Measurements from ENCODE around the gene CHAC1. TPM values are rescaled to one million over a fixed set of nuclear protein-coding genes. Genes with fewer than 3 reads are reported as not detected.
A peak's percentile ranks its signal among the peaks of the same experiment; 100 is the strongest.

The CHAC1 gene
- total and polyA plus RNA-seq, 2 of the 13 experiments (the other 11 are each of a cell fraction or from before 2014, with no cell fraction given) = 0.44 TPM; not detected in 1

DNA sequence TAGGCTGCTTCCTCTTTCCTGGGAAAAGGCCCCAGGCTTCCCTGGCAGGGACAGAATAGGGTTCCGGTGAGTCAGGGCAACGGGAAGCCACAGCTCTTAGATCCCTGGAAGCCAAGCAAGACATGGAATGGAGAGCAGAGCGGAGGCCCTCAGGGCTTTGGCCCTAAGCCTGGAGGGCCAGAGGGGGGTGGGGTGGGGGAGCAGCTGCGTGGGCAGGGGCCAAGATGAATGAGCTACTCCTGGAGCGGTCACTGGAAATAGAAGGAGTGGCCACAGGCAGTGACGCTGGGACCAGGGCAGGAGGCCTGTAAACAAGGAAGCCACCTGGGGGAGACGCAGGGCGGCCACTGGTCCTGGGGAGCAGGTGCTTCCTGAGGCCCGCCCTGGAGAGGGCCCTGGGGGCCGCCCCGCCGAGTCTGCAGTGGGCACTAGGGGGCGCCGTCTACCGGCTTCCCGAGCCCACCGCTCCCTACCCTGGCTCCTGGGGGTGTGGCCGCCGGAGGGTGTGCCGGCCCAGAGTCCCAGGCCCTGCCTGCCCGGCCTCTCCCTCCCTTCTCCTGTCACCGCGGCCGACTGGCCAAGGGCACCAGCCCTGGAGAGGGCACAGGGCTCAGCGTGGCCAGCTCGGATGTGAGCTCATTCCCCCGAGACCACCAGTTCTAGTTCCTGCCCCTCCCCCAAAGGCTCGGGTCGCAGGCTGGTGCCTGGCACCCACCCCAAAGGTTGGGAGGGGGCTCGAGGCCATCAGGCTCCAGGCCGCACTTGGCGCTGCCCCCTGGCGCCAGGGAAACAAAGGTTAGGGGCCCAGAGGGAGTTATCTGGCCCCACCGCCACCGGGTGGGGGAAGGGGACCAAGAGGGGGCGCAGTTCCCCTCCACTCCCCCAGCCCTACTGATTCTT lies 46.9 kb upstream of the CHAC1 start (continued):
- peak; percentile 42 for TF ChIP-seq HOXA3 (CRISPR knock-in tag; IDR thresholded peaks at IDR 0.05)
- TF ChIP-seq KLF12 (CRISPR knock-in tag; IDR thresholded peaks at IDR 0.05; ENCODE audit: borderline replicate concordance) = peak; percentile 40; the same call in 1 of the 2 replicates
- TF ChIP-seq, protein P1, sequence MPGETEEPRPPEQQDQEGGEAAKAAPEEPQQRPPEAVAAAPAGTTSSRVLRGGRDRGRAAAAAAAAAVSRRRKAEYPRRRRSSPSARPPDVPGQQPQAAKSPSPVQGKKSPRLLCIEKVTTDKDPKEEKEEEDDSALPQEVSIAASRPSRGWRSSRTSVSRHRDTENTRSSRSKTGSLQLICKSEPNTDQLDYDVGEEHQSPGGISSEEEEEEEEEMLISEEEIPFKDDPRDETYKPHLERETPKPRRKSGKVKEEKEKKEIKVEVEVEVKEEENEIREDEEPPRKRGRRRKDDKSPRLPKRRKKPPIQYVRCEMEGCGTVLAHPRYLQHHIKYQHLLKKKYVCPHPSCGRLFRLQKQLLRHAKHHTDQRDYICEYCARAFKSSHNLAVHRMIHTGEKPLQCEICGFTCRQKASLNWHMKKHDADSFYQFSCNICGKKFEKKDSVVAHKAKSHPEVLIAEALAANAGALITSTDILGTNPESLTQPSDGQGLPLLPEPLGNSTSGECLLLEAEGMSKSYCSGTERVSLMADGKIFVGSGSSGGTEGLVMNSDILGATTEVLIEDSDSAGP (CRISPR knock-in tag; IDR thresholded peaks at IDR 0.05; ENCODE audit: borderline replicate concordance) = peak; percentile 73; the same call in 1 of the 2 replicates
- TF ChIP-seq RBFOX2 (IDR thresholded peaks at IDR 0.05; ENCODE audit: low read depth, low read length) = peak; percentile 63; the same call in 1 of the 2 replicates
- TF ChIP-seq, protein P2, sequence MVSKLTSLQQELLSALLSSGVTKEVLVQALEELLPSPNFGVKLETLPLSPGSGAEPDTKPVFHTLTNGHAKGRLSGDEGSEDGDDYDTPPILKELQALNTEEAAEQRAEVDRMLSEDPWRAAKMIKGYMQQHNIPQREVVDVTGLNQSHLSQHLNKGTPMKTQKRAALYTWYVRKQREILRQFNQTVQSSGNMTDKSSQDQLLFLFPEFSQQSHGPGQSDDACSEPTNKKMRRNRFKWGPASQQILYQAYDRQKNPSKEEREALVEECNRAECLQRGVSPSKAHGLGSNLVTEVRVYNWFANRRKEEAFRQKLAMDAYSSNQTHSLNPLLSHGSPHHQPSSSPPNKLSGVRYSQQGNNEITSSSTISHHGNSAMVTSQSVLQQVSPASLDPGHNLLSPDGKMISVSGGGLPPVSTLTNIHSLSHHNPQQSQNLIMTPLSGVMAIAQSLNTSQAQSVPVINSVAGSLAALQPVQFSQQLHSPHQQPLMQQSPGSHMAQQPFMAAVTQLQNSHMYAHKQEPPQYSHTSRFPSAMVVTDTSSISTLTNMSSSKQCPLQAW (CRISPR knock-in tag; IDR thresholded peaks at IDR 0.05) = peak; percentile 39; the same call in 1 of the 2 replicates
- no peak for TF ChIP-seq ZNF879 (CRISPR knock-in tag; IDR thresholded peaks at IDR 0.05)
- TF ChIP-seq ZNF563 (CRISPR knock-in tag; IDR thresholded peaks at IDR 0.05) = no peak
- TF ChIP-seq, protein P3, sequence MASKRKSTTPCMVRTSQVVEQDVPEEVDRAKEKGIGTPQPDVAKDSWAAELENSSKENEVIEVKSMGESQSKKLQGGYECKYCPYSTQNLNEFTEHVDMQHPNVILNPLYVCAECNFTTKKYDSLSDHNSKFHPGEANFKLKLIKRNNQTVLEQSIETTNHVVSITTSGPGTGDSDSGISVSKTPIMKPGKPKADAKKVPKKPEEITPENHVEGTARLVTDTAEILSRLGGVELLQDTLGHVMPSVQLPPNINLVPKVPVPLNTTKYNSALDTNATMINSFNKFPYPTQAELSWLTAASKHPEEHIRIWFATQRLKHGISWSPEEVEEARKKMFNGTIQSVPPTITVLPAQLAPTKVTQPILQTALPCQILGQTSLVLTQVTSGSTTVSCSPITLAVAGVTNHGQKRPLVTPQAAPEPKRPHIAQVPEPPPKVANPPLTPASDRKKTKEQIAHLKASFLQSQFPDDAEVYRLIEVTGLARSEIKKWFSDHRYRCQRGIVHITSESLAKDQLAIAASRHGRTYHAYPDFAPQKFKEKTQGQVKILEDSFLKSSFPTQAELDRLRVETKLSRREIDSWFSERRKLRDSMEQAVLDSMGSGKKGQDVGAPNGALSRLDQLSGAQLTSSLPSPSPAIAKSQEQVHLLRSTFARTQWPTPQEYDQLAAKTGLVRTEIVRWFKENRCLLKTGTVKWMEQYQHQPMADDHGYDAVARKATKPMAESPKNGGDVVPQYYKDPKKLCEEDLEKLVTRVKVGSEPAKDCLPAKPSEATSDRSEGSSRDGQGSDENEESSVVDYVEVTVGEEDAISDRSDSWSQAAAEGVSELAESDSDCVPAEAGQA (IDR thresholded peaks at IDR 0.05; ENCODE audit: low read depth) = no peak
- TF ChIP-seq, protein P3 (CRISPR knock-in tag; IDR thresholded peaks at IDR 0.05; ENCODE audit: borderline replicate concordance) = no peak
- no peak; the same call in 1 of the 2 replicates for TF ChIP-seq NFKB2 (CRISPR knock-in tag; IDR thresholded peaks at IDR 0.05; ENCODE audit: borderline replicate concordance)
- peak; percentile 12 for TF ChIP-seq IKZF4 (CRISPR knock-in tag; IDR thresholded peaks at IDR 0.05; ENCODE audit: borderline replicate concordance, low read depth, not compliant biosample characterization)
- TF ChIP-seq JUN (CRISPR knock-in tag; IDR thresholded peaks at IDR 0.05) = no peak
- no peak for TF ChIP-seq FOSL1 (CRISPR knock-in tag; IDR thresholded peaks at IDR 0.05; ENCODE audit: borderline replicate concordance)
- TF ChIP-seq ZEB1 (IDR thresholded peaks at IDR 0.05; ENCODE audit: insufficient replicate concordance, low read depth) = peak; percentile 48
- 0 out of 2 replicates have a peak, but pooled peaks have one; percentile 38 for TF ChIP-seq KDM4B (CRISPR knock-in tag; IDR thresholded peaks at IDR 0.05)
- peak; percentile 17; the same call in 1 of the 2 replicates for TF ChIP-seq ZNF746 (CRISPR knock-in tag; IDR thresholded peaks at IDR 0.05)
- peak; percentile 97 for TF ChIP-seq RAD21 (CRISPR knock-in tag; IDR thresholded peaks at IDR 0.05)
